Retinal pigment epithelial cell (primary cell): ENCODE data around the gene ANTKMT.
A peak's percentile ranks its signal among the peaks of the same experiment; 100 is the strongest.

ENCODE experiments used
- DNase-seq: peaks from one replicate; pipeline ENCODE4 v3.0.0-alpha.2; 2010; ENCODE audit warnings: low read depth
- H3K4me3 ChIP-seq: 2 replicates; pipeline ENCODE4 v1.5.1; 2011; ENCODE audit warnings: mild to moderate bottlenecking, low read length, control low read depth, moderate library complexity
- CTCF ChIP-seq: conservative IDR thresholded peaks from 2 replicates; pipeline ENCODE4 v1.5.1; 2011; ENCODE audit warnings: low read depth, low read length, control low read depth, inconsistent platforms

Gene ANTKMT

DNA sequence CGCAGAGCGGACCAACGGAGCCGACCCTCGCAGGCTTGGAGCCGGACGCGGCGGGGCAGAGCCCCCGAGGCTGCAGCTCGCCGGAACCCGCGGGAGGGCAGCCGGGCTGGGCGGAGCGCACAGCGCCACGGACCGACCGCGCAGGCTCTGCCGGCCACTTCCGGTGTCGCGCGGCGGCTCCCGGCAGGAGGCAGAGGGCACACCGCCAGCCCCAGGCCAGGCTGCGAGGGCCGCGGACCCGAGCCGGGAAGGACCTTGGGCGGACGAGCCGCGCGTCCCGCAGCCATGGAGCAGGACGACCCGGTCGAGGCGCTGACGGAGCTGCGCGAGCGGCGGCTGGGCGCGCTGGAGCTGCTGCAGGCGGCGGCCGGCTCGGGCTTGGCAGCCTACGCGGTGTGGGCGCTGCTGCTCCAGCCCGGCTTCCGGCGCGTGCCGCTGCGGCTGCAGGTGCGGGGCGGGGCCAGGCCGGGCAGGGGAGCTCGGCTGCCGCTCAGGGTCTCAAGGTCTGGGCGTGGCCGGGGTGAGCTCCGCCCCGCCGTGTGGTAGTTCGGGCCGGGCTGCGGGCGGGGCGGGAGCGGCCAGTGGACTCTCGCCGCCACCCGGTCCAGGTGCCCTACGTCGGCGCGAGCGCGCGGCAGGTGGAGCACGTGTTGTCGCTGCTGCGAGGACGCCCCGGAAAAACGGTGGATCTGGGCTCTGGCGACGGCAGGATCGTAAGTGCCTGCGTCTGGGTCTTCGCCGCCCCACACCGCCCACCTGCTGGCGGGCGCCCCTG is at the start of gene ANTKMT:
ANTKMT (plus strand) TSS at position 157 of the 775 bp plus-strand sequence; CDS start at position 286, 129 bp downstream.
- no peak for TF ChIP-seq CTCF
- DNase-seq = no peak
- peak within 1 kb of the TSS; percentile 67 for H3K4me3 ChIP-seq

DNA sequence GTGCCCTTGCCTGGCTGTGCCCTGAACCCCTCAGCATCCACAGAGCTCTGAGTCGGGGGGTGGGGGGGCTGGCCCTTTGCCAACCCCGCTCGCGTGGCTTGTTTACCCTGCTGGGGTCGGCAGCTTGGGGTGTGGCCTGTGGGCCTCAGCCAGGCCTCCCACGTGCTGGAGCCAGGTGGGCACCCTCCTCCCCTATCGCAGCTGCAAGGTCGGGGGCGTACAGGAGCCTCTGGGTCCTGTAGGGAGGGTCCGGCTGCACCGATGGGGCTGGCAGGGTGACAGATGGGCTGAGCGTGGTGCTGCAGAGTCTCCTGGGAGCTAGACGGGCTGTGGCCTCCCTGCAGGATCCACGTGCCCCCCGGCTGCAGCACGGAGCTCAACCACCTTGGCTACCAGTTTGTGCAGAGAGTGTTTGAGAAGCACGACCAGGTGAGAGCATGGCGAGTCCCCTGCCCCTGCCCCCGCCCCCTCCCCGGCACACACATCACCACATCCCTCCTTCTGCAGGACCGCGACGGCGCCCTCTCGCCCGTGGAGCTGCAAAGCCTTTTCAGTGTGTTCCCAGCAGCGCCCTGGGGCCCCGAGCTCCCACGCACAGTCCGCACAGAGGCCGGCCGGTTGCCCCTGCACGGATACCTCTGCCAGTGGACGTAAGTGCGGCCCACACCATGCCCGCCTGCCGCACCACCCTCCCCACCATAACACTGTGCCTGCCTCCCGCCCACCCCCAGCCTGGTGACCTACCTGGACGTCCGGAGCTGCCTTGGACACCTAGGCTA is 49.4 kb upstream of the ANTKMT start:
- H3K4me3 ChIP-seq = no peak overlapping the region
- no peak for DNase-seq
- no peak for TF ChIP-seq CTCF

DNA sequence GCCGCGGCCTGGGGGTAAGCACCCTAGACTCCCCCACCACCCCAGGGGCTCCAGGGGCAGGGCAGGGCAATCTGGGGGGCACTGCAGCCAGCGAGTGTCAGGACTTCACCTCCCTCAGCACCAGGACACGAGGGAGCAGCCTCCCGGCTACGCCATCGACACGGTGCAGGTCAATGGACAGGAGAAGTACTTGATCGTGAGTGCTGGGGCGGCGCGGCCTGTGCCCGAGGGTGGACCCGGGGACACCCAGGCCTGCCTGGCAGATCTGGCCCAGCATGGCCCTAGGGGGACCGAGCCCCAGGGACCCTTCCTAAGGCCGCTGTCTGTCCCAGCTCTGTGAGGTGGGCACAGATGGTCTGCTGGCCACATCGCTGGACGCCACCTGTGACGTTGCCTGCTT is 48.6 kb upstream of the ANTKMT start:
- DNase-seq = no peak
- no peak overlapping the region for H3K4me3 ChIP-seq
- TF ChIP-seq CTCF = no peak

- no peak overlapping the region for H3K4me3 ChIP-seq
- DNase-seq = no peak
- no peak for TF ChIP-seq CTCF
These were observed 48.1 kb upstream of the ANTKMT start for GRCh38 chr16:672851-673250.

GRCh38 chr16:673399-673991 is 47.5 kb upstream of the ANTKMT start:
- TF ChIP-seq CTCF = no peak
- no peak for DNase-seq
- H3K4me3 ChIP-seq = no peak overlapping the region

GRCh38 chr16:674214-674881 is 46.6 kb upstream of the ANTKMT start:
- no peak for DNase-seq
- TF ChIP-seq CTCF = no peak
- no peak overlapping the region for H3K4me3 ChIP-seq
